Endothelial cell (in vitro differentiated cells): ENCODE results near the gene ANO3. TPM values are rescaled to one million over a fixed set of nuclear protein-coding genes. Genes with fewer than 3 reads are reported as not detected.

Source experiments
- DNase-seq: peaks from one replicate; pipeline ENCODE4 v3.0.0; 2021; ENCODE audit warnings: low spot score
- H3K27ac Mint-ChIP-seq: one replicate; pipeline ENCODE4 v1.8.0; 2021; ENCODE audit warnings: mixed read lengths, inconsistent platforms; ENCODE audit not compliant: unreplicated experiment
- H3K27me3 Mint-ChIP-seq: one replicate; pipeline ENCODE4 v1.8.0; 2021; ENCODE audit warnings: mild to moderate bottlenecking, moderate library complexity, mixed read lengths, inconsistent platforms; ENCODE audit not compliant: unreplicated experiment
- H3K36me3 Mint-ChIP-seq: one replicate; pipeline ENCODE4 v1.8.0; 2021; ENCODE audit warnings: mild to moderate bottlenecking, low read depth, mixed read lengths, inconsistent platforms; ENCODE audit not compliant: unreplicated experiment
- H3K4me1 Mint-ChIP-seq: one replicate; pipeline ENCODE4 v1.8.0; 2021; ENCODE audit warnings: mild to moderate bottlenecking, mixed read lengths, inconsistent platforms; ENCODE audit not compliant: unreplicated experiment
- H3K4me3 Mint-ChIP-seq: one replicate; pipeline ENCODE4 v1.8.0; 2021; ENCODE audit warnings: mild to moderate bottlenecking, mixed read lengths, inconsistent platforms; ENCODE audit not compliant: unreplicated experiment
- H3K9me3 Mint-ChIP-seq: one replicate; pipeline ENCODE4 v1.8.0; 2021; ENCODE audit warnings: mixed read lengths, inconsistent platforms; ENCODE audit not compliant: unreplicated experiment
- total RNA-seq: library from RNA; stranded (reverse); fragmentation: NEBNext Ultra II Directional; extraction: Animal tissue kit (Norgen Biotek cat#: 25700); gene quantifications from one replicate; pipeline ENCODE4 v1.2.1, GENCODE V29; 2021; ENCODE audit not compliant: unreplicated experiment
- TF ChIP-seq, protein P1 (sequence below): fragments of 200-600 bp; sonication (generic); IDR thresholded peaks from one replicate; pipeline ENCODE4 v1.5.0; 2021; ENCODE audit warnings: antibody characterized with exemption; ENCODE audit not compliant: unreplicated experiment

The ANO3 gene
- total RNA-seq, 1 donor from 2014 or later = 0.36 TPM

- TF ChIP-seq, protein P1, sequence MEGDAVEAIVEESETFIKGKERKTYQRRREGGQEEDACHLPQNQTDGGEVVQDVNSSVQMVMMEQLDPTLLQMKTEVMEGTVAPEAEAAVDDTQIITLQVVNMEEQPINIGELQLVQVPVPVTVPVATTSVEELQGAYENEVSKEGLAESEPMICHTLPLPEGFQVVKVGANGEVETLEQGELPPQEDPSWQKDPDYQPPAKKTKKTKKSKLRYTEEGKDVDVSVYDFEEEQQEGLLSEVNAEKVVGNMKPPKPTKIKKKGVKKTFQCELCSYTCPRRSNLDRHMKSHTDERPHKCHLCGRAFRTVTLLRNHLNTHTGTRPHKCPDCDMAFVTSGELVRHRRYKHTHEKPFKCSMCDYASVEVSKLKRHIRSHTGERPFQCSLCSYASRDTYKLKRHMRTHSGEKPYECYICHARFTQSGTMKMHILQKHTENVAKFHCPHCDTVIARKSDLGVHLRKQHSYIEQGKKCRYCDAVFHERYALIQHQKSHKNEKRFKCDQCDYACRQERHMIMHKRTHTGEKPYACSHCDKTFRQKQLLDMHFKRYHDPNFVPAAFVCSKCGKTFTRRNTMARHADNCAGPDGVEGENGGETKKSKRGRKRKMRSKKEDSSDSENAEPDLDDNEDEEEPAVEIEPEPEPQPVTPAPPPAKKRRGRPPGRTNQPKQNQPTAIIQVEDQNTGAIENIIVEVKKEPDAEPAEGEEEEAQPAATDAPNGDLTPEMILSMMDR = no peak
- no peak for DNase-seq
- Mint-ChIP-seq H3K4me3 (no peak overlapping the region), H3K4me1 (peaks cover 2% of the 10 kb centered on the region), H3K27ac (no peak overlapping the region), H3K36me3 (no peaks in the 10 kb centered on the region), H3K27me3 (peaks cover 2% of the 10 kb centered on the region), H3K9me3 (no peaks in the 10 kb centered on the region)
These were observed 207.6 kb downstream of the ANO3 start for GRCh38 chr11:26539517-26539916.

DNA sequence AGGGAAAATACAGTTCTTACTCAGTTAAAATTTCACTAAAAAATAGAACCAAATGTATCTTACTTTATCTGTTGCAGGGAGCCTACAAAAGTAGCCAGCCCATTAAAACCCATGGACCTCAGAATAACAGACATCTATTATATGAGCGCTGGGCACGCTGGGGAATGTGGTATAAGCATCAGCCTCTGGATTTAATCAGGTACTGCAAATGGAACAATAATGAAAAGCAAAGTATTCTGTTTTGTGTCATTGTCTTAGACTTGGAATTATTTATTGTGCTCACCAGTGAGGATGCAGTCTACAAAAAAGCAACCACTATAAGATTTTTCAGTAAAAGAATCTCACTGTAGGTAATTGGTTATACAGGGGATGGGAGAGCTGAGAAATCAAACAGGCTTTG is 209.9 kb downstream of the ANO3 start:
- Mint-ChIP-seq H3K9me3 (no peaks in the 10 kb centered on the region), H3K36me3 (no peaks in the 10 kb centered on the region), H3K27ac (no peak overlapping the region), H3K27me3 (peaks cover 2% of the 10 kb centered on the region), H3K4me3 (no peak overlapping the region), H3K4me1 (peaks cover 2% of the 10 kb centered on the region)
- TF ChIP-seq, protein P1 = no peak
- DNase-seq = no peak

- H3K4me1 Mint-ChIP-seq = no peaks in the 10 kb centered on the region
- no peaks in the 10 kb centered on the region for H3K27me3 Mint-ChIP-seq
- no peak overlapping the region for H3K27ac Mint-ChIP-seq
- no peaks in the 10 kb centered on the region for H3K9me3 Mint-ChIP-seq
- no peak for DNase-seq
- TF ChIP-seq, protein P1 = no peak
- no peak overlapping the region for H3K4me3 Mint-ChIP-seq
- no peaks in the 10 kb centered on the region for H3K36me3 Mint-ChIP-seq
These were observed 217.2 kb downstream of the ANO3 start for GRCh38 chr11:26549176-26549575.

DNA sequence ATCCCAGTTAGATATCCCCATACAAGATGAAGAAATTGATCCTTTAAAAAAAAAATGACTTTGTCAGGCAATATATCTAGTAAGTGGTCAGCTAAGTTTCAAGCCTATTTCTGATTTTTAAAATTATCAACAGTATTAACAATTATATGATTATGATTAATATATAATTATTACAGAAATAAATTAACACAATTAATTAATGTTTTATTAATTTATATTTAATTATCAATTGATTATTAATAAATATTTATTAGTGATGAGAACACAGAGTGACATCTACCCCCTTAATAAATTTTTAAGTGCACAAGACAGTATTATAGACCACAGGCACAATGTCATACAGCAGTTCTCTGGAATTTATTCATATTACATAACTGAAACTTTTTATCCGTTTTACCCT is 218.1 kb downstream of the ANO3 start:
- no peak overlapping the region for H3K27ac Mint-ChIP-seq
- H3K4me3 Mint-ChIP-seq = no peak overlapping the region
- TF ChIP-seq, protein P1 = no peak
- no peak for DNase-seq
- H3K27me3 Mint-ChIP-seq = no peaks in the 10 kb centered on the region
- no peaks in the 10 kb centered on the region for H3K36me3 Mint-ChIP-seq
- no peaks in the 10 kb centered on the region for H3K4me1 Mint-ChIP-seq
- no peaks in the 10 kb centered on the region for H3K9me3 Mint-ChIP-seq

- no peaks in the 10 kb centered on the region for H3K9me3 Mint-ChIP-seq
- no peaks in the 10 kb centered on the region for H3K36me3 Mint-ChIP-seq
- TF ChIP-seq, protein P1 = peak; percentile 66
- H3K27me3 Mint-ChIP-seq = no peaks in the 10 kb centered on the region
- no peaks in the 10 kb centered on the region for H3K4me1 Mint-ChIP-seq
- no peak overlapping the region for H3K27ac Mint-ChIP-seq
- no peak for DNase-seq
- no peak overlapping the region for H3K4me3 Mint-ChIP-seq
These were observed 219.4 kb downstream of the ANO3 start for GRCh38 chr11:26551186-26551801.
